T-cell (primary cell): Measurements from ENCODE around the gene BCAS3. TPM values are rescaled to one million over a fixed set of nuclear protein-coding genes. Genes with fewer than 3 reads are reported as not detected.

ENCODE experiments used
- ATAC-seq, 4 experiments: fragments of 200-7000 bp in 3 of 4; fragments of 150-1000 bp in 1 of 4; cut with Tn5 transposase; replicated peaks in 1 of 4; 1 replicate in 3 of 4; 2 replicates in 1 of 4; pipeline ENCODE4 v1.10.0; 2021; ENCODE audit warnings: moderate library complexity in 3 of 4, mild to moderate bottlenecking in 2 of 4, moderate number of reproducible peaks in 1 of 4
- CTCF ChIA-PET, 2 donors: fragments of 300-600 bp; sonication (Branson Sonifier 250); formaldehyde crosslinking; loops; one replicate each; lab custom pipeline; 2022; ENCODE audit warnings: antibody characterized with exemption in 2 of 2; lab: Charles Lee
- POLR2A ChIA-PET, 2 donors: fragments of 300-600 bp; sonication (Branson Sonifier 250); formaldehyde crosslinking; loops; one replicate each; lab custom pipeline; 2022; ENCODE audit warnings: antibody characterized with exemption in 2 of 2; lab: Charles Lee
- DNase-seq, 35 experiments: peaks; one replicate each; pipeline versions ENCODE4 v3.0.0 to v3.0.0-alpha.2; 2013 to 2023
- H3K27ac ChIP-seq: one replicate; pipeline ENCODE4 v1.5.1; 2013; ENCODE audit warnings: low read length
- H3K27me3 ChIP-seq, 2 experiments: replicated peaks in 1 of 2; 1 replicate in 1 of 2; 2 replicates in 1 of 2; pipeline versions ENCODE4 v1.6.1 to v1.7.0; 2013; ENCODE audit warnings: low read length in 1 of 2, mixed read lengths in 1 of 2; ENCODE audit not compliant: control insufficient read depth in 2 of 2, insufficient read depth in 2 of 2; ENCODE audit errors: extremely low read depth in 1 of 2
- H3K36me3 ChIP-seq, 2 donors: 1 replicate in 1 of 2; 2 replicates in 1 of 2; pipeline versions ENCODE4 v1.6.1 to v1.7.0; 2013; ENCODE audit warnings: low read length in 1 of 2; ENCODE audit not compliant: control insufficient read depth in 2 of 2, insufficient read depth in 1 of 2; ENCODE audit errors: extremely low read depth in 1 of 2
- H3K4me1 ChIP-seq, 2 experiments: 1 replicate in 1 of 2; 2 replicates in 1 of 2; pipeline versions ENCODE4 v1.6.1 to v1.7.0; 2013; ENCODE audit warnings: low read length in 2 of 2, mixed read lengths in 1 of 2; ENCODE audit not compliant: insufficient read depth in 2 of 2, control insufficient read depth in 1 of 2; ENCODE audit errors: extremely low read depth in 1 of 2
- H3K4me3 ChIP-seq, 2 donors: 1 replicate in 1 of 2; 2 replicates in 1 of 2; pipeline versions ENCODE4 v1.5.1 to v1.7.0; 2013; ENCODE audit warnings: mild to moderate bottlenecking in 2 of 2, low read length in 1 of 2, moderate library complexity in 1 of 2; ENCODE audit not compliant: control insufficient read depth in 1 of 2; ENCODE audit errors: extremely low read depth in 1 of 2
- H3K9me3 ChIP-seq: 2 replicates; pipeline ENCODE4 v1.7.0; 2013
- H3K27ac Mint-ChIP-seq, 2 donors: one replicate each; pipeline ENCODE4 v1.8.0; 2020 to 2021; ENCODE audit warnings: mild to moderate bottlenecking in 2 of 2, mixed read lengths in 2 of 2
- H3K27me3 Mint-ChIP-seq, 2 donors: one replicate each; pipeline ENCODE4 v1.8.0; 2021 to 2022; ENCODE audit warnings: mixed read lengths in 2 of 2
- H3K36me3 Mint-ChIP-seq: one replicate; pipeline ENCODE4 v1.8.0; 2021; ENCODE audit warnings: mixed read lengths
- H3K4me1 Mint-ChIP-seq, 3 donors: one replicate each; pipeline ENCODE4 v1.8.0; 2020 to 2022; ENCODE audit warnings: mixed read lengths in 3 of 3, mild to moderate bottlenecking in 1 of 3
- H3K4me3 Mint-ChIP-seq, 3 donors: one replicate each; pipeline ENCODE4 v1.8.0; 2020 to 2022; ENCODE audit warnings: mild to moderate bottlenecking in 3 of 3, mixed read lengths in 3 of 3, moderate library complexity in 3 of 3
- H3K9me3 Mint-ChIP-seq, 3 donors: one replicate each; pipeline ENCODE4 v1.8.0; 2020 to 2022; ENCODE audit warnings: mixed read lengths in 3 of 3
- WGBS: methylation state at CpG from one replicate; pipeline ENCODE4 v1.1.5; 2013; ENCODE audit warnings: missing lambda C conversion rate; ENCODE audit not compliant: insufficient coverage; 5-methylcytosine and 5-hydroxymethylcytosine counted together
- total RNA-seq, 35 experiments: library from RNA in 6 of 35; stranded (reverse) in 6 of 35; fragments of 120-200 nt in 1 of 35; gene quantifications; one replicate each; pipeline versions ENCODE4 v1.2.1 to v1.2.4 and lab custom pipeline; 2013 to 2026

BCAS3 gene
- total RNA-seq, 5 donors from 2014 or later (not counting 1 experiment from before 2014, with no cell fraction given): 33.8 to 57.8 (median 38.1) TPM

GRCh38 chr17:61384692-61385576, 707.3 kb downstream of the BCAS3 start:
- Mint-ChIP-seq H3K27ac (no peak overlapping the region), H3K36me3 (peaks cover 16% of the 10 kb centered on the region), H3K27me3 (peaks cover 3 to 4% of the 10 kb centered on the region in 2 donors), H3K4me3 (no peak overlapping the region), H3K9me3 (no peaks in the 10 kb centered on the region), H3K4me1 (peaks cover 3 to 9% (median 4%) of the 10 kb centered on the region in 3 donors)
- no peak for DNase-seq
- POLR2A ChIA-PET: no interaction called here
- ATAC-seq: no peak
- no peaks in the 10 kb centered on the region for H3K36me3 ChIP-seq
- H3K4me1 ChIP-seq: peaks cover 0 to 8% of the 10 kb centered on the region in 2 experiments
- H3K27ac ChIP-seq: no peak overlapping the region
- WGBS: 86% methylated on average over 11 of the region's 13 CpGs
- H3K9me3 ChIP-seq: no peaks in the 10 kb centered on the region
- CTCF ChIA-PET: no interaction called here
- H3K27me3 ChIP-seq: peaks cover 0 to 18% of the 10 kb centered on the region in 2 experiments
- H3K4me3 ChIP-seq: no peak overlapping the region

- WGBS: 85% methylated on average over 12 of the region's 15 CpGs
- Mint-ChIP-seq H3K36me3 (peaks cover 13% of the 10 kb centered on the region), H3K9me3 (no peaks in the 10 kb centered on the region), H3K27me3 (peaks cover 3 to 4% of the 10 kb centered on the region in 2 donors), H3K4me3 (no peak overlapping the region), H3K4me1 (peaks cover 3 to 9% (median 4%) of the 10 kb centered on the region in 3 donors), H3K27ac (no peak overlapping the region)
- no peaks in the 10 kb centered on the region for H3K36me3 ChIP-seq
- CTCF ChIA-PET: no interaction called here
- H3K27me3 ChIP-seq: peaks cover 0 to 24% of the 10 kb centered on the region in 2 experiments
- no peak overlapping the region for H3K27ac ChIP-seq
- POLR2A ChIA-PET: no interaction called here
- peaks cover 0 to 10% of the 10 kb centered on the region in 2 experiments for H3K4me1 ChIP-seq
- no peak for DNase-seq
- ATAC-seq: no peak
- H3K9me3 ChIP-seq: no peaks in the 10 kb centered on the region
- no peak overlapping the region for H3K4me3 ChIP-seq
Measured at GRCh38 chr17:61385577-61386236, 708.1 kb downstream of the BCAS3 start.

- no peaks in the 10 kb centered on the region for H3K9me3 ChIP-seq
- 54% methylated on average over 3 of the region's 6 CpGs for WGBS
- ATAC-seq: no peak
Measured at GRCh38 chr17:61386251-61386650, 708.6 kb downstream of the BCAS3 start.

GRCh38 chr17:61387011-61387410, 709.4 kb downstream of the BCAS3 start:
- H3K9me3 ChIP-seq: no peaks in the 10 kb centered on the region
- 81% methylated on average over 5 of the region's 8 CpGs for whole genome bisulfite sequencing
- H3K36me3 ChIP-seq: no peaks in the 10 kb centered on the region
- CTCF ChIA-PET: interaction anchor here (0.6 to 0.7 kb wide), 2 partner anchors 354 to 662 kb away, joined by 4 to 5 read pairs; no protein-coding TSS in a partner anchor
- POLR2A ChIA-PET: no interaction called here
- peaks cover 3 to 9% (median 4%) of the 10 kb centered on the region in 3 donors for H3K4me1 Mint-ChIP-seq
- H3K9me3 Mint-ChIP-seq: no peaks in the 10 kb centered on the region
- H3K4me3 Mint-ChIP-seq: no peak overlapping the region
- H3K36me3 Mint-ChIP-seq: peaks cover 8% of the 10 kb centered on the region
- H3K4me1 ChIP-seq: peaks cover 0 to 10% of the 10 kb centered on the region in 2 experiments
- H3K27ac ChIP-seq: no peak overlapping the region
- peaks cover 3 to 4% of the 10 kb centered on the region in 2 donors for H3K27me3 Mint-ChIP-seq
- H3K27me3 ChIP-seq: peaks cover 0 to 29% of the 10 kb centered on the region in 2 experiments
- H3K4me3 ChIP-seq: no peak overlapping the region
- no peak overlapping the region for H3K27ac Mint-ChIP-seq
- DNase-seq: no peak
- ATAC-seq: no peak

More at GRCh38 chr17:61386251-61386650, 708.6 kb downstream of the BCAS3 start:
- Mint-ChIP-seq H3K27ac (no peak overlapping the region), H3K36me3 (peaks cover 11% of the 10 kb centered on the region), H3K4me3 (no peak overlapping the region), H3K27me3 (peaks cover 3 to 4% of the 10 kb centered on the region in 2 donors), H3K9me3 (no peaks in the 10 kb centered on the region), H3K4me1 (peaks cover 3 to 9% (median 4%) of the 10 kb centered on the region in 3 donors)
- POLR2A ChIA-PET: no interaction called here
- Histone ChIP-seq H3K27ac (no peak overlapping the region), H3K27me3 (peaks cover 0 to 25% of the 10 kb centered on the region in 2 experiments), H3K4me1 (peaks cover 0 to 10% of the 10 kb centered on the region in 2 experiments), H3K36me3 (no peaks in the 10 kb centered on the region), H3K4me3 (no peak overlapping the region)
- no peak for DNase-seq
- CTCF ChIA-PET: interaction anchor here in 1 of 2 donors (0.6 kb wide), 1 partner anchor 661 kb away, joined by 5 read pairs; no protein-coding TSS in a partner anchor

GRCh38 chr17:61387511-61388305, 710.1 kb downstream of the BCAS3 start:
- DNase-seq: no peak
- H3K27ac Mint-ChIP-seq: no peak overlapping the region
- 91% methylated on average over 4 of the region's 11 CpGs for WGBS

More at GRCh38 chr17:61387511-61388305, 710.1 kb downstream of the BCAS3 start:
- ChIA-PET CTCF (no interaction called here), POLR2A (no interaction called here)
- ATAC-seq: no peak
- Histone ChIP-seq H3K36me3 (no peaks in the 10 kb centered on the region), H3K4me1 (peaks cover 0 to 10% of the 10 kb centered on the region in 2 experiments), H3K27ac (no peak overlapping the region), H3K27me3 (peaks cover 0 to 30% of the 10 kb centered on the region in 2 experiments), H3K9me3 (no peaks in the 10 kb centered on the region), H3K4me3 (no peak overlapping the region)
- H3K36me3 Mint-ChIP-seq: peaks cover 12% of the 10 kb centered on the region
- H3K27me3 Mint-ChIP-seq: peaks cover 4% of the 10 kb centered on the region in 2 donors
- H3K4me1 Mint-ChIP-seq: peaks cover 3 to 9% (median 4%) of the 10 kb centered on the region in 3 donors
- H3K9me3 Mint-ChIP-seq: no peaks in the 10 kb centered on the region
- H3K4me3 Mint-ChIP-seq: no peak overlapping the region
